GM12864 (cell line): ENCODE data around the gene PLA1A.
A peak's percentile ranks its signal among the peaks of the same experiment; 100 is the strongest.

Source experiments
- DNase-seq: peaks from one replicate; pipeline ENCODE4 v3.0.0-alpha.2; 2011; ENCODE audit warnings: low read depth
- H3K4me3 ChIP-seq: 2 replicates; pipeline ENCODE4 v1.5.1; 2011; ENCODE audit warnings: mild to moderate bottlenecking, low read depth, low read length, control low read depth
- TF ChIP-seq, protein P1 (sequence below): IDR thresholded peaks from 2 replicates; pipeline ENCODE4 v1.5.1; 2011; ENCODE audit warnings: low read depth, mild to moderate bottlenecking, moderate library complexity, low read length, control low read depth, inconsistent platforms; ENCODE audit errors: missing control alignments

PLA1A gene

DNA sequence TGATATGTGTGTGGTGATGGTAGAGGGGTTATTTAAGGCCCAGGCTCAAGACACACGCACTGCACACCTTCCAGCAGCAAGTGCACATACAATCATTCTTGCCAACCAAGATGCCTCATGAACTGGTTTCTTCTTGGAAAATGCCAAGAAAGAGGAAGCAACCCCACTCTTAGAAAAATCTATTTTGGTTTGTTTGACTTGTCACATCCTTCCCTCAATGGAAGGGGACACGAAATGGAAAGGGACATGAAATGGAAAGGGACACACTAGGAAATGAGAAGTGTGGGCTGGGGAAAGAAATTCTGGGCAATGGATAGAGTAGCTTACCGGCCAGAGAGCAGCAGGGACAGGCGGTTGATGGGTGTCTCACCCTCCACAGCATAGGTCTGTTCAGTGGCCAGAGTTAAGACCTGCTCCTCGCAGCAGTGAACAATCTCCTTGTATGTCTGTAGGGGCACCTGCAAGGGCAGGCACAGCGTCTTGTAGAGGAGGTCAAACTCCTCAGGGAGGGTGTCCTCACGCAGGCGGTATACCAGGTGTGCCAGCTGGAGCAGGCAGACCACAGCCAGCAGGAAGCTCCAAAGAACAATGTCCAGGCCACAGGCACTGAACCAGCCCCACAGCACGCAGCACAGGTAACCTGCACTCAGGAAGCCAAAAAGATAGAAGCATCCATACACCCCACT, 62.1 kb downstream of the PLA1A start:
- no peak for DNase-seq
- TF ChIP-seq, protein P1, sequence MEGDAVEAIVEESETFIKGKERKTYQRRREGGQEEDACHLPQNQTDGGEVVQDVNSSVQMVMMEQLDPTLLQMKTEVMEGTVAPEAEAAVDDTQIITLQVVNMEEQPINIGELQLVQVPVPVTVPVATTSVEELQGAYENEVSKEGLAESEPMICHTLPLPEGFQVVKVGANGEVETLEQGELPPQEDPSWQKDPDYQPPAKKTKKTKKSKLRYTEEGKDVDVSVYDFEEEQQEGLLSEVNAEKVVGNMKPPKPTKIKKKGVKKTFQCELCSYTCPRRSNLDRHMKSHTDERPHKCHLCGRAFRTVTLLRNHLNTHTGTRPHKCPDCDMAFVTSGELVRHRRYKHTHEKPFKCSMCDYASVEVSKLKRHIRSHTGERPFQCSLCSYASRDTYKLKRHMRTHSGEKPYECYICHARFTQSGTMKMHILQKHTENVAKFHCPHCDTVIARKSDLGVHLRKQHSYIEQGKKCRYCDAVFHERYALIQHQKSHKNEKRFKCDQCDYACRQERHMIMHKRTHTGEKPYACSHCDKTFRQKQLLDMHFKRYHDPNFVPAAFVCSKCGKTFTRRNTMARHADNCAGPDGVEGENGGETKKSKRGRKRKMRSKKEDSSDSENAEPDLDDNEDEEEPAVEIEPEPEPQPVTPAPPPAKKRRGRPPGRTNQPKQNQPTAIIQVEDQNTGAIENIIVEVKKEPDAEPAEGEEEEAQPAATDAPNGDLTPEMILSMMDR: no peak
- H3K4me3 ChIP-seq: no peak overlapping the region

DNA sequence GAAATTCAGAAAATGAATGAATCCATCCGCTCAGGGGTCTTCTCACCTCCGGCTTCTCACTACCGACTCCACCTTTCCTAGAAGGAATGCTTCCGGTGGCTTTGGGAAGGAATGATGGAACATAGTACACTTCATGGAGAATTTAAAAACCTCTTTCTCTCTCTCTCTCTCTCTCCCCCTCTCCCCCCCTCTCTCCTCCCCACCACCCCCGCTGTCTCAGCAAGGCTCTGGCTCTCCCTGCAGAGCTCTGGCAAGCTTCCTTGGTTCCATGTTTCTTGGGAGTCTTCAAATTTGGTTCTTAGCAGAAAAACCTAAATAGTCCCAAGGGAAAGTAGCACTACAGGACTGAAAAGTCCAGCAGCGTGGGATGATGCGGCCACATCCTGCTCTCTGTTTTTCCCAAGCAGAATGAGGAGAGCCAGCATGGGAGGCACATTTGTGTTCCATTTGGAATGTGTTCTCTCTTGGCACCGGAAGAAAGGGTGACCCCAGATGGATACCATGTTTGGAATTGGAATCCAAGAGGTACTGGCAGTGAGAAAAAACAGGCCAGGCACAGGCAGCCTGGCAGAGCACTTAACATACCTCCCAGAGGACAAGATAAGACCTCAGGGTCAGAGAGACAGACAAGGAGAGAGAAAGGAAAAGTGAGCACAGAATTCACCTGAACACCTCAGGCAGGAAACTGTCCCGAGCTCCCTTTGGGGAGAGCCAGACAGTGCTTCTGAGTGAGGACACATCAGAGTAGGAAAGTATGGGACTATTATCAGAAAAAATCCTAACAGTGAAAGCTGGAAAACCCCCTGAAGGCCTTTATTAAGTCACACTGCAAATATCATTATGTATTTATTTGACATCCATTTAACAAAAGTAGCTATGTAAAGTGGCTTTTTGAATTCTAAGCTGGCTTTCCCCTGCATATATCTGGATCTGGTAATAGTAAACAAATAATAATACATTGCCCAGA, 63.1 kb downstream of the PLA1A start, which contains the start of gene POPDC2:
POPDC2 (minus strand) TSS at position 116 of the 967 bp plus-strand sequence. CDS start 166 bp downstream, outside the sequence.
- DNase-seq: no peak
- H3K4me3 ChIP-seq: no peak within 1 kb of the TSS
- TF ChIP-seq, protein P1: no peak

DNA sequence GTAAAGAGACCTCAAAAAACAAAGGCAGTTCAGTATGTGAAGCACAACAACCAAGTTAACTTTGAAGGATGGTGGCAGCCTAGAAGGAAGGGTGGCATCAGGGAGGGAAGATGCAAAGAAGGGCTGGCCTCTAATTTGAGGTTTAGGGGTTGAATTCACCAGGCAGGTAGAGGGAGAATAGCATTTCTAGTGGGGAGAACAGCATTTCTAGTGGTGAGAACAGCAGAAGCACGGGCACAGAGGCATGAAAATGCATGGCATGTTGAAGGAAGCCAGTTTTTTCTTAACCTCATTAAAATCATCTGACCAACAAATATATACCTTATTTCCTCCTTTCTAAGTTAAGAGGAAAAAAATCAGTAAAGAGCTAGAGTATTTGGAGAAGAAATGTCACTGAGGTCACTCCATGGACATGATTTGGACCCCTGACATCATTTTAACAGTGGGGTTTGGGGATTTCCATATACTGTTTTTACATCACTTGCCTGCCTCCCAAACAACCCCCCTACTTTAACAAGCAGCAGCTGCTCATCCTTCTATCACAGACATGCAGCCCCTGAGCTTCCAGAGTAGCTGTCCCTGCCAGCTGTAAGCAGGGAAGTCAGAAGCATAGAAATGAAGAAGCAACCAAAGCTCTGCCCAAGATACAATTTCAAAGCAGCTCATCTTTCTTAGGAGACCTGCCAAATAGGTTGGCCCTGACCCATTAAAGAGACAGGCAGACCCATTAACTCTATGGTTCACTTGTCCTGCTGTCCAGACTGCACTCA, 65.1 kb downstream of the PLA1A start:
- TF ChIP-seq, protein P1: peak; percentile 19
- no peak overlapping the region for H3K4me3 ChIP-seq
- DNase-seq: no peak

DNA sequence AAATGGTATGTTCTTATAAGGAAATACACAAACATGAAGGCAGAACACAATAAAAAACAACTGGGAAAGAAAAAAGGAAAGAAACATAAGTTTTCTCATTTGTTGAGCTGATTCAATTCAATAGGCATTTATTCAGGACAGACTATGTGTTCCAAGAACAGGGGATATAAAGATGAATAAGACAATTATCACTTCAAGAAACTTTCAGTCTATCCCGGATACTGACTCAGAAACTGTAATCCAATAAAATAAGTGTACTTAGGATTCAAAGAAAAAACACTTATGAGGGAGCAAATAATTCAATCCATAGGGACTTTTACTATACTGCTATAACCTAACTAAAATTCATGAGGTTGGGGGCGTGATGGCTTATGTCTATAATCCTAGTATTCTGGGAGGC, 66.2 kb downstream of the PLA1A start:
- TF ChIP-seq, protein P1: no peak
- no peak overlapping the region for H3K4me3 ChIP-seq
- no peak for DNase-seq

DNA sequence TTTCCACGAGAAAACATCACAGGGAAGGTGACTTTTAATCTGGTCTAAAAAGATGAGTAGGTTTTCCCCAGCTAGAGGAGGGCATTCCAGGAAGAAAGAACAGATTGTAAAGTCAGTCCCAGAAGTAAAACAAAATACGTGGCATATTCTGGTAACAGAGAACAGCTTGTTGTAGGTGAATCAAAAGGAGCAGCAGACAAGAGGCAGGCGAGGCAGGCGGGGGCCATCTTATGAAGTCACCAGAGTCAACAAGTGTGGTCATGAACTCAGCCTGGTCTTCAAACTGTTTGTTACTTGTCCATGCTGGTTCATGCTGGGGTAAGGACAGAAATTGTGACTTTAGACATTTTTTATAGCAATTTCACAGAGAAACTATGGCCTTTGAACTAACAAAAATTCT, 66.7 kb downstream of the PLA1A start:
- DNase-seq: no peak
- TF ChIP-seq, protein P1: no peak
- no peak overlapping the region for H3K4me3 ChIP-seq

DNA sequence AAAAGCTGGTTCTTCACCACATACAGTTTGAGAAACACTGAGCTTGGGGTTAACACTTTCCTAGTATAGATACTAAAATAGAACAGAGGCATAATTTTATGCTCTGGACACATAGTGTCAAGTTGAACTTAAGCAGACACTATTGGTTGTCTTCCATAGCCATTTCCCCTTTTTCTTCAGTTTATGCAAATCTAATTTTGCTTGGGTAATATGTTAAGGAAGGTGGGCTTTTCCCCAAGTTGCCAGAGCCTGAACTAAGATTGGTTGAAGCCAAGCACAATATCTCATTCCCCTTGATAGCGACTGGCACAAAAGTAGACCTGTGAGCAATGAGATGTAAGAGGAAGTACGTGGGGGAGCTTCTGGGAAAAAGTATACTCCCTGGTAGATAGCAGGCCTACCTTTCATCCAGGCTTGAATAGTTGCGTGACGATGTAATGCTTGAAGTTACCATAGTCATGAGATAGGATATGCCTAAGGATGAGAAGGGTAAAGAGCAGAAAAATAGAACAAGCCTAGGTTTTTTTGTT, 67.2 kb downstream of the PLA1A start:
- H3K4me3 ChIP-seq: no peak overlapping the region
- TF ChIP-seq, protein P1: no peak
- no peak for DNase-seq
